Tibial artery (tissue), 4 donors: ENCODE results near the gene DHTKD1.
"Not testable (repeated sequence)": the region's sequence is repeated elsewhere in the genome, so short reads cannot be mapped to it uniquely, and the experiment has no call there.

Experiments used
- DNase-seq, 2 donors: peaks; one replicate each; pipeline ENCODE4 v3.0.0-alpha.2; 2019
- H3K27ac ChIP-seq, 2 donors: fragments of 200-600 bp; sonication (generic) in 1 of 2; 1 replicate in 1 of 2; 2 replicates in 1 of 2; pipeline ENCODE4 v1.5.1; 2018 to 2019; ENCODE audit warnings: mild to moderate bottlenecking in 1 of 2
- H3K27me3 ChIP-seq, 2 donors: fragments of 200-600 bp; sonication (generic) in 1 of 2; one replicate each; pipeline versions ENCODE4 v1.5.1 to v1.6.0; 2016 to 2019
- H3K36me3 ChIP-seq, 3 donors: fragments of 200-600 bp; sonication (generic) in 2 of 3; one replicate each; pipeline ENCODE4 v1.5.1; 2016 to 2019; ENCODE audit warnings: mild to moderate bottlenecking in 2 of 3
- H3K4me1 ChIP-seq, 4 donors: fragments of 200-600 bp; sonication (generic) in 2 of 4; 1 replicate in 3 of 4; 2 replicates in 1 of 4; pipeline ENCODE4 v1.5.1; 2016 to 2019
- H3K4me3 ChIP-seq, 2 donors: fragments of 200-600 bp; sonication (generic) in 1 of 2; 1 replicate in 1 of 2; 2 replicates in 1 of 2; pipeline ENCODE4 v1.5.1; 2018 to 2019; ENCODE audit warnings: mild to moderate bottlenecking in 2 of 2
- H3K9me3 ChIP-seq, 3 donors: fragments of 200-600 bp; sonication (generic) in 1 of 3; one replicate each; pipeline ENCODE4 v1.5.1; 2016 to 2019
- intact Hi-C: fragments of 100-400 bp; cut with DNase I; formaldehyde crosslinking; loops from one replicate; pipeline ENCODE4 v1.15.0; 2023; ENCODE audit warnings: low total_unique reads
- TF ChIP-seq, protein P1 (sequence below), 2 experiments: fragments of 200-600 bp in 1 of 2; fragments of 450-650 bp in 1 of 2; IDR thresholded peaks; one replicate each; pipeline ENCODE4 v1.5.1; 2017 to 2019; ENCODE audit warnings: antibody characterized with exemption in 2 of 2, mild to moderate bottlenecking in 1 of 2, moderate library complexity in 1 of 2

The DHTKD1 gene

DNA sequence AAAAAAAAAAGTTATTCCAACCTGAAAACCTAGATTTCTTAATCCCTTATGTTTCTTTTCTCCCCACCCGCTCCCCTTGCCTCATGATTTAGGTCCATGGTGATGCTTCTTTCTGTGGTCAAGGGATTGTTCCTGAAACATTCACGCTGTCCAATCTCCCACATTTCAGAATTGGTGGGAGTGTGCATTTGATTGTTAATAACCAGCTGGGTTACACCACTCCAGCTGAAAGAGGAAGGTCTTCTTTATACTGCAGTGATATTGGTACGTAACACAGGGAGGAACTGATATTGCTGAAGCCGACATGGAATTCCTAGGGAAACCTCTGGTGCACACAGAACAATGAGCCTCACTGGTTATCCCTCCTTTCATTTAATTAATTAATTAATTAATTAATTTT, 22.7 kb downstream of the DHTKD1 start:
- no peak for DNase-seq
- no peaks in the 10 kb centered on the region for H3K27me3 ChIP-seq
- no peak overlapping the region for H3K4me3 ChIP-seq
- H3K9me3 ChIP-seq, result no peaks in the 10 kb centered on the region
- no peak overlapping the region for H3K27ac ChIP-seq
- TF ChIP-seq, protein P1, sequence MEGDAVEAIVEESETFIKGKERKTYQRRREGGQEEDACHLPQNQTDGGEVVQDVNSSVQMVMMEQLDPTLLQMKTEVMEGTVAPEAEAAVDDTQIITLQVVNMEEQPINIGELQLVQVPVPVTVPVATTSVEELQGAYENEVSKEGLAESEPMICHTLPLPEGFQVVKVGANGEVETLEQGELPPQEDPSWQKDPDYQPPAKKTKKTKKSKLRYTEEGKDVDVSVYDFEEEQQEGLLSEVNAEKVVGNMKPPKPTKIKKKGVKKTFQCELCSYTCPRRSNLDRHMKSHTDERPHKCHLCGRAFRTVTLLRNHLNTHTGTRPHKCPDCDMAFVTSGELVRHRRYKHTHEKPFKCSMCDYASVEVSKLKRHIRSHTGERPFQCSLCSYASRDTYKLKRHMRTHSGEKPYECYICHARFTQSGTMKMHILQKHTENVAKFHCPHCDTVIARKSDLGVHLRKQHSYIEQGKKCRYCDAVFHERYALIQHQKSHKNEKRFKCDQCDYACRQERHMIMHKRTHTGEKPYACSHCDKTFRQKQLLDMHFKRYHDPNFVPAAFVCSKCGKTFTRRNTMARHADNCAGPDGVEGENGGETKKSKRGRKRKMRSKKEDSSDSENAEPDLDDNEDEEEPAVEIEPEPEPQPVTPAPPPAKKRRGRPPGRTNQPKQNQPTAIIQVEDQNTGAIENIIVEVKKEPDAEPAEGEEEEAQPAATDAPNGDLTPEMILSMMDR (IDR thresholded peaks at IDR 0.05), result no peak
- intact Hi-C loops, result no loop called here
- no peaks in the 10 kb centered on the region for H3K4me1 ChIP-seq
- peaks cover 61 to 88% (median 66%) of the 10 kb centered on the region in 3 donors for H3K36me3 ChIP-seq

DNA sequence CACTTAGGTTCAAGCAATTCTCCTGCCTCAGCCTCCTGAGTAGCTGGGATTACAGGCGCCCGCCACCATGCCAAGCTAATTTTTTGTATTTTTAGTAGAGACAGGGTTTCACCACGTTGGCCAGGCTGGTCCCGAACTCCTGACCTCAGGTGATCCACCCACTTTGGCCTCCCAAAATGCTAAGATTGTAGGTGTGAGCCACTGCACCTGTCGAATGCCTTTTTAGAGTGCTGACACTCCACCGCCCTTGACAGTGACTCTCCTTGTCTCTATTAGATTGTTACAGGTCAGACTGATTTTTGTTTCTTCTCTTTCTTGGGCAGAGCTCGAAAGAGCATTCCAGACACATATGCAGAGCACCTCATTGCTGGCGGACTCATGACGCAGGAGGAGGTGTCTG, 28.6 kb downstream of the DHTKD1 start:
- H3K27ac ChIP-seq, DNase-seq, intact Hi-C loops, H3K27me3 ChIP-seq, H3K9me3 ChIP-seq, H3K4me3 ChIP-seq, H3K4me1 ChIP-seq: not testable (repeated sequence)
- peaks cover 60 to 88% (median 69%) of the 10 kb centered on the region in 3 donors for H3K36me3 ChIP-seq

DNA sequence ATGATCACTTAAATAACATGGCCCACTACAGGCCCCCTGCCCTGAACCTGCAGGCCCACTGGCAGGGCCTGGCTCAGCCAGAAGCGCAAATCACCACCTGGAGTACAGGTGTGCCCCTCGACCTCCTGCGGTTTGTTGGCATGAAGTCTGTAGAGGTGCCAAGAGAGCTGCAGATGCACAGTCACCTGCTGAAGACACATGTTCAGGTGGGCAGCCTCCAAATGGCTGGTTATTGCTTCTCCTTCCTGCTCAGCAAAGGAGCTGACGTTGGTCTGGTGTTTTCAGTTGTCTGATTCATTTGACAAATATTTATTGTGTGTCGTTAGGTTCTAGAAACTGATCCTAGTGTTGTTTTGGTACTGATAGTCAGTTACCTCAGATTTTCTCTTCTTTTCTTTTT, 29.0 kb downstream of the DHTKD1 start:
- no peak overlapping the region for H3K4me3 ChIP-seq
- no peaks in the 10 kb centered on the region for H3K27me3 ChIP-seq
- H3K4me1 ChIP-seq, result no peaks in the 10 kb centered on the region
- DNase-seq, result no peak
- no peaks in the 10 kb centered on the region for H3K9me3 ChIP-seq
- no peak overlapping the region for H3K27ac ChIP-seq
- H3K36me3 ChIP-seq, result peaks cover 63 to 88% (median 66%) of the 10 kb centered on the region in 3 donors
- TF ChIP-seq, protein P1 (IDR thresholded peaks at IDR 0.05), result no peak
- intact Hi-C loops, result no loop called here

DNA sequence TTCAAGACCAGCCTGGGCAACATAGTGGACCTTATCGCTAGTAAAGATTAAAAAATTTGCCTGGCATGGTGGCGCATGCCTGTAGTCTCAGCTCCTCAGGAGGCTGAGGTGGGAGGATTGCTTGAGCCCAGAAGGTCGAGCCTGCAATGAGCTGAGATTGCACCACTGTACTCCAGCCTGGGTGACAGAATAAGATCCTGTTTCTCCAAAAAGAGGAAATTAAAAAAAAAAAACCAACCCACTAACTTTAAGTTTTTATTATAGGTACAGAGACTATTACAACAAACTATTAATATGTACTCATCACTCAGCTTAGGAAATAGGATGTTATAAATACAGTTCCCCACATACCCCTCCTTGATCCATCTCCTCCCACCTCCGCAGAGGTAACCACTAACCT, 30.2 kb downstream of the DHTKD1 start:
- H3K27ac ChIP-seq, result no peak overlapping the region
- no peaks in the 10 kb centered on the region for H3K27me3 ChIP-seq
- no peak for DNase-seq
- H3K36me3 ChIP-seq, result peaks cover 62 to 88% (median 73%) of the 10 kb centered on the region in 3 donors
- H3K4me1 ChIP-seq, result no peaks in the 10 kb centered on the region
- H3K4me3 ChIP-seq, result no peak overlapping the region
- TF ChIP-seq, protein P1 (IDR thresholded peaks at IDR 0.05), result no peak
- no peaks in the 10 kb centered on the region for H3K9me3 ChIP-seq
- intact Hi-C loops, result no loop called here

DNA sequence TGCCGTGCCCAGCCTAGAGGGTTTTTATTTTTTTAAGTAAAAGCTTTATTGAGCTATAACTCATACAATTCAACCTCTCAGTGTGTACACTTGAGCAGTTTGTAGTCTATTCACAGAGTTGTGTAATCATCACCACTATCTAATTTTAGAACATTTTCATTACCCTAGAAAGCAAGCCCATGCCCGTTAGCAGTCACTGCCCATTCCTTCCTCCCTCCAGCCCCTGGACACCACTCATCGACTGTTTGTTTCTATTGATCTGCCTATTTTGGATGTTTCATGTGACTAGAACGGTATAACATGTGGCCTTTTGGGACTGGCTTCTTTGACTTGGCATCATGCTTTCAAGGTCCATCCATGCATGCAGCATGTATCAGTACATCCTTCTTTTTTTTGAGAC, 35.0 kb downstream of the DHTKD1 start:
- no peak overlapping the region for H3K27ac ChIP-seq
- no peak overlapping the region for H3K4me3 ChIP-seq
- no peaks in the 10 kb centered on the region for H3K4me1 ChIP-seq
- intact Hi-C loops, result no loop called here
- TF ChIP-seq, protein P1 (IDR thresholded peaks at IDR 0.05), result no peak
- DNase-seq, result no peak
- no peaks in the 10 kb centered on the region for H3K27me3 ChIP-seq
- peaks cover 72 to 92% (median 87%) of the 10 kb centered on the region in 3 donors for H3K36me3 ChIP-seq
- H3K9me3 ChIP-seq, result no peaks in the 10 kb centered on the region

DNA sequence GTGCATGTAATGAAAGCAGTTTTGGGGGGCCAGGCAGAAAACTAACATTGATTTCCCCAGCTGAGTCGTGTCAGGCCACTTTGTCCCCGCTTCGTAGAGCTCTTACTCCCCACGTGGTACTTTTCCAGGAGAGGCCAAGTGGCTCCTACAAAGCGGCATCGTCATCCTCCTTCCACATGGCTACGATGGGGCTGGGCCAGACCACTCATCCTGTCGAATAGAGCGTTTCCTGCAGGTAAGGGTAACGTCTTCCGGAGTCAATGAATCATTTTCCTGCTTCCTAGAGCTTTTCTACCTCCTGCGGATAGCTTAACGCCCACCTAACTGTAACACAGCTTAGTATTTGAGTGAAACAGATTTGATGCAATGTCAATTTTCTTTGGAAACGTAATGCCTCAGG, 39.0 kb downstream of the DHTKD1 start:
- no peaks in the 10 kb centered on the region for H3K9me3 ChIP-seq
- peaks cover 67 to 98% (median 88%) of the 10 kb centered on the region in 3 donors for H3K36me3 ChIP-seq
- intact Hi-C loops, result no loop called here
- H3K4me1 ChIP-seq, result no peaks in the 10 kb centered on the region
- H3K4me3 ChIP-seq, result no peak overlapping the region
- H3K27ac ChIP-seq, result no peak overlapping the region
- TF ChIP-seq, protein P1 (IDR thresholded peaks at IDR 0.05), result no peak
- no peak for DNase-seq
- H3K27me3 ChIP-seq, result no peaks in the 10 kb centered on the region
